ENCODE results near the gene KRT84.
"Not testable (repeated sequence)": the region's sequence is repeated elsewhere in the genome, so short reads cannot be mapped to it uniquely, and the experiment has no call there.

Gene KRT84

DNA sequence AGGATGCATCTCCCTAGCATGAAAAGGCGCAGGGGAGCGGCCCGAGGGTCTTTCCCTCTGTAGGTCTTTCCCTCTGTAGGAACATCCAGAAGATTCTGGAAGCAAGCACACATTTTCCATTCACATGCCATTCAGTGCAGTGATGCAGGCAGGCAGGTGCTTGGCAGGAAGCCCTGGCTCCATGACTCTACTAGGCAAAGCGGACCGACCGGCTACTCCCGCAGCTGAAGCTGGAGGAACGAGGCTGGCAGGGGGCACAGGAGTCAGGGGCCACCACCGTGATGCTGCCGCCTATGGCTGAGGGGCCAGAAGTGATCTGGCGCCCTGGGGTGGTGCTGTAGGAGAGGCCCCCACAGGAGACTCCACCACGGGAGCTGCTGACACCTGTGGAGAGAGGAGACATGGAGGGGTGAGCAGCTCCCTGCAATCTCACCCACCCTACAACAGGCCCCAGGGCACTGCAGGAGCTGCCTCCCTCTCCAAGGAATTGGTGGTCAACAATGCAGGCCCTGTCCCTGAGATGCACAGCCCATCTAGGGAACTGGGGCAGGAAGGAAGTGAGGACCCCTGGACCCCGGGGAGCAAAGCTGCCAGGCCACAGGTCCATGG is 24.7 kb downstream of the KRT84 start:
- no peak for DNase-seq (ENCODE audit: low read depth in 2 of 2)

DNA sequence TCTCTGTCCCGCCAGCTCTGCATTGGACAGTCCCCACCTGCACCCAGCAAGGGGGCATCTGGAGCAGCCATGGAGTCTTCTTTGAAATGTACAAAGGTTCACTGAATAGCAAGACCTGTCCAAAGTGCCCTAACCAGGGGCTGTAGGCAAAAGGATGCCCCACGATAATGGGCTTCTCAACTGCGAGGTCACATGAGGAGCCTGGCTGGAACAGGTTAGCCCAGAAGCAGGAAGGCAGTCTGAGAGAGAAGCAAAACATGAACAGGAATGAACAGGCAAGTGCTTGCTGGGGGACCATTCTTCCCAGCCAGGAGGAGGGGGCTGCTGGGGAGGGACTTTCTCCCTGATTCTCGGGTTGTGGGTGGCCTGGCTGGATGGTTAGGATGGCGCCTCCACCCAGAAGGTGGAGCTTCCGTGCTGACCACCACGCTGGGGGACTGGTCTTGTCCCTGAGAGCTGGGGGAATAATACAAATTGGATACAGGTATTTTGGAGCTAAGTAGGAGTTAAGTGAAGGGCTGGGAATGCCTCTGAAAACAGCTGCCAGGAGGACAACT is 25.3 kb downstream of the KRT84 start:
- no peak for DNase-seq (ENCODE audit: low read depth in 2 of 2)

DNA sequence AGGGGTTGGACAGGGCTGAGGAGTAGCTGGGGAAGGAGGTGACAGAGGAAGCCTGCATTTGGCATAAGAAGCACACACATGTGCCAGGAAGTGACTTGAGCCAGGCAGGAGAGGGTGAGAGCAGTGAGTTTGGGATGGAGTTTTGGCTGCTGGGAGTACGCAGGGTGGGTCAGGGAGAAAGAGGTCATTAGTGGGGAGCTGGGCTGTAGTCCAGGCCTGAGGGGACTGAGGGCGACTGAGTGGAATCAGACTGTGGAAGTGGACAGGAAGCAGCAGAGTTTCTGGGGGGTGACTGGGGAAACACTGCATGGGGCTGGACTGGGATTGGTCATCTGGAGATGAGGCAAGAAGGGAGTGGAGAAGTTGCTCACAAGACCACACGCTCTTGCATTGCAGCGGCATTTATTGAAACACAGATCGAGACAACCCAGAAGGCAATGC is 25.8 kb downstream of the KRT84 start:
- DNase-seq (ENCODE audit: low read depth in 2 of 2) = no peak

DNA sequence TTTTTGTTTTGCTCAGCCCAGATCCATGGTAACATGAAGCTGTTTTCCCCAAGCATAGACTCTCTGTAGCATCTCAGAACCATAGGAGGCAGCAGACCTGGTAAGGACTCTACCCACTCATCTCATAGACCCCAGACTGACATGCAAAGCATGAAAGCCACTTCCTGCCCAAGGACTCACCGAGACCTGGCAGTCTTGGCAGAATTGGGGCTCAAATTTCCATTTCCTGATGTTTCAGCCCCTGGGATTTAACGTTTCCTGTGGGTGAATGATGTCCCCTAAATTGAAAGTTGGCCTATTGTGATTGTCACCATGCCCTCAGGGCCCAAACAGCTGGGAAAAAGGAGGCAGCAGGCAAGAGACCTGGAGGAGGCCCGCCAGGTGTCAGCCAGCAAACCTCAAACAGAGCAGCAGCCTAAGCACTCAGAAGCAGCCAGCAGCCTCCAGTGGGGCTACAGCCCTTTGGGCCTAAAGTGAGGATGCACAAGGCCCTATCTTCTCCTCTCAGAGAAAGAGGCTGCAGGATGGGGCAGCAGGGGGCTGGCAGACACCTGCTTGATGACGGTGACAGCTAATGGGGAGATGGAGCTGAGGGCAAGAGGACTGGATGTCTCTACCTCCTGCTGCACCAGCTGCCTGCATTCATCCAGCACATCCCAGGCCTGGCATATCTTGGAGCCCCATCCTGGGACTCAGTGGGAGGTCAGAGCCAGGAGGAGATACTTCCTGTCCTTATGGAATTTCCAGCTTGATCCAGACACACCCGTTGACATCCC is 26.7 kb downstream of the KRT84 start:
- no peak for DNase-seq (ENCODE audit: low read depth in 2 of 2)

DNA sequence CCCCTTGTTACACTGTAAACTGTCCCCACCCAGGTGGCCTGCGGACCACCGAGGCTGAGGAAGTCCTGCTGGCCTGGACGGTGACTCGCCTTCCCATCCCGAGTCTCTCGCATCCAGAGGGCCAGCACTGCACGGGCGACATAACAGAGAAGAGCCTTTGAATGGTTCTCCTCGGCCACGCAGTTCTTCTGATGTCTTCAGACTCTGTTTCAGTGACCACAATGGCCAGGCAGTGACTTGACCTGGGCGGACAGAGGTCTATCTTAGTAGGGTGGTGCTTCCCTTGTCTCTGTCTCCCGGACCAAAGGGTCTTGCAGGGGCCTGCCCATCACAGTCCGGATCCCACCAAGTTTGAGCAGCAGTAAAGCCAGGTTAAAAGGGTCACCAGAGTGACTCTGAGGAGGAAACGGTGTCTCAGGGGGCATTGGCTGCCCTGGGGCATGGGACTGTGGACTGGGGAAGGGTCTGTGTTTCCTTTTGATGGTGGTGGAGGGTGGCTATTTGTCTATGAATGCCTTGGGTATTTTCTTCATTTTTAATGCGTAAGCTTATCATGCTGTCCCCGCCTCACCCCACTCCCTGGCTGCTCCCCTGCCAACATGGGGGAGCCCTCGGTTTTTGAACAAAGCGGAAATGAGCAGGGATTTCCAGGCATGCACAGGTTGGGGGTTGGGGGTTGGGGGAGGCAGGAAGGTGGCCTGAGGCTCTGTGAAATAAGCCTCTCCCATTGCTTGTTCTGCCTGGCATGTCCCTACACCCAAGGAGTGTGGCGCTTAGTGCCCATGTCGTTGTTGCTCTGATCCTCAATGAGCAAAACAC is 28.5 kb downstream of the KRT84 start:
- DNase-seq (ENCODE audit: low read depth in 2 of 2) = no peak

DNA sequence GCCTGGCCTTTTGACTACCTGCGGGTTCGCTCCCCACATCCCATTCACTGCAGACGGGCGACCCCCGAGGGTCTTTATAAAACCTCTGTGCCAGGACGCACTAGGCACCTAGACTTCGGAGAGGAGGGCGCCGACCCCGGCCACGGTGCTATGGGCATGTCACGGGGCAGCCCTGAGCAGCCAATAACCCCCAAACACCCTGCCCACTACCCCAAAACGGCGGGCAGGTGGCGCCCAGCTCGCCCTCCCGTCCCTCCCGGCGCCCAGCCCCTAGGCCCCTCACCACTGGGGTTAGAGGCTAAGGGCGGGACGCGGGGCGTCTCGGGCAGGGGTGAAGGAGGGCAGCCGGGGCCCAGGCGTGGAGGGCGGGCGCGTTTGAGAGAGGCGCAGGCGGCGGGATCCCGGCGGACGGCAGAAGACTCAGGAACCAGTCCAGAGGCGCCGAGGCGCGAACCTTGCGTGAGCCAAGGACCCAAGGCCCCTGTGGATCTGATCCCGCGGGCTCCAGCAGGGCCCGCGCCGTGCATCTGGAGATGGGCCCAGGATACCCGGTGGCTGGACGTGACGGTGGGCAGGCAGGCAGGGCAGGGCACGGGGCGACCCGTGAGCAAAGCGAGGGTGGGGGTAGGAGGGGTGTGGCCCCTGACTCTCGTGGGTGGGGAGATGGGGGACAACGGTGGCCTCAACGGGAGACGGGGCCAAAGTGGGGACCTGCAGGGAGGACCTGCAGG is 29.3 kb downstream of the KRT84 start:
- DNase-seq (ENCODE audit: low read depth in 2 of 2) = no peak

DNA sequence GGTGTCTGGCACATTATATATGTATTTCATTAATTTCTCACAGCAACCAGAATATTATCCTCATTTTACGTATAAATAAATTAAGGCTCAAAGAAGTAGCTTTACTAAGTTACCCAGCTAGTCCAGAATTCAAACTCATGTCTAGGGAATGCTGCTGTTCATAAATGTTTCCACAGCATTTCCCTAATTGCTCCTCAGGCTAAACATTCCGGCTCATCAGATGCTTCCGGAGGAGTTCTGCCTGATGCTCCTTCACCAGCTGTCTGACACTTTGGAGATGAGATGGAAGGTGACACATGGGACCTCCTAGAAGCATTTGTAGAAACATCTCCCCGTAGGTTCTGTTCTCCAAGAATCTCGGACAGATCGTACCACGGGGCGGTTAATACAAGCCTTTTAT is 30.3 kb downstream of the KRT84 start:
- DNase-seq (ENCODE audit: low read depth in 2 of 2) = no peak

DNA sequence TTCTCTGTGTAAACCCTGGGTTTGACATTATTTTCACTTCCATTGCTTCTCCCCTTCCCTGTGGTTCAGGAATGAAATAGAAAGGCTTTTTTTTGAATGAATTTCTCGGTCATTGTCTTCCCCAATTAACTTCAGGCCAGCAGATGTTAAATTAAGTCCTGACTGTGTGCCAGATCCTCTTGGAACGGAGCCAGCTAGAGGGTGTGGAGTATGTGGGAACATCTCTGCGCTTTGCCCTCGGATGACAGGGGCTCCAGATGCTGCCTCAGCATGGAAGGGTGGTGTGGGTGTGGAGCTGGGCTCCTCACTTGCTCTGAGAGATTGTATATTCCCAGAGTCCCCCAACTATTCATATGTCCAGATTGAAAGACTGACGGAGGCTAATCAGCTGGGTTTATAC is 31.3 kb downstream of the KRT84 start:
- no peak for DNase-seq (ENCODE audit: low read depth in 2 of 2)

DNA sequence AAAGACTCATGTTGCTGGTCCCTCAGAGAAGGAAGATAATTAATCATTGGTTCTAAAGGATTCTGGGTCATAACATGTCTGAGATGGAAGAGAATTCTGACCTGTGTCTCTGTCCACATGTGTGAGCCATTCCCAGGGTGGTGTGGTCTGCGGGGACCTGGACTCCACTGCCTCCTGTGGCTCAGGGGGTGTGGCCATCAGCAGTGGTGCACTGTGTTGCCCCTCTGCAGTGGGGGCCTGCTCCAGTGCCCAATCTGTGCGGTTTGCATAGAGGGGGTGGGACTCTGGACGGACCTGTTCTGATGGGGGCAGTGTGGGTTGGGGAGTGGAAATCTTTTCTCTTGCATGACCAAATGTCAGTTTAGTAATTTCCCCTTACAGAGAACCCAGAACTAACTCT is 31.7 kb downstream of the KRT84 start:
- DNase-seq (ENCODE audit: low read depth in 2 of 2) = no peak

DNA sequence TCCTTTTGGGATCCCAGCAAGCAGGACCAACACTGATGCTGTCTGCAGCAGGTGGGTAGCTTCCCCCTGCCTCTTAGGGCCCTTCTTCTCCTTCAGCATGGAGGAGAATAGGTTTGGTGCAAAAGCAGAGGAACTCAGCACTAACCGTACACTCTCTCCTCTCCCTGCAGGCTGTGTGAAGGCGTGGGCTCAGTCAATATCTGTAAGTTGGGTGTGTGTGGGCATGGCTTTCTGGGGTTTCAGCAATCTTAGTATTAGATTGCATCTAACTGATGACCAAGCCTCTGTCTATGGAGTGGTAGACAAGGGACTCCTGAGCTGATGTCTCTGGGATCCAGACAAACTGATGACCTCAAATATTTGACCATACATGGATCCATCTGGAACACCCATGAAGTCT is 32.5 kb downstream of the KRT84 start:
- no peak for DNase-seq (ENCODE audit: low read depth in 2 of 2)

DNA sequence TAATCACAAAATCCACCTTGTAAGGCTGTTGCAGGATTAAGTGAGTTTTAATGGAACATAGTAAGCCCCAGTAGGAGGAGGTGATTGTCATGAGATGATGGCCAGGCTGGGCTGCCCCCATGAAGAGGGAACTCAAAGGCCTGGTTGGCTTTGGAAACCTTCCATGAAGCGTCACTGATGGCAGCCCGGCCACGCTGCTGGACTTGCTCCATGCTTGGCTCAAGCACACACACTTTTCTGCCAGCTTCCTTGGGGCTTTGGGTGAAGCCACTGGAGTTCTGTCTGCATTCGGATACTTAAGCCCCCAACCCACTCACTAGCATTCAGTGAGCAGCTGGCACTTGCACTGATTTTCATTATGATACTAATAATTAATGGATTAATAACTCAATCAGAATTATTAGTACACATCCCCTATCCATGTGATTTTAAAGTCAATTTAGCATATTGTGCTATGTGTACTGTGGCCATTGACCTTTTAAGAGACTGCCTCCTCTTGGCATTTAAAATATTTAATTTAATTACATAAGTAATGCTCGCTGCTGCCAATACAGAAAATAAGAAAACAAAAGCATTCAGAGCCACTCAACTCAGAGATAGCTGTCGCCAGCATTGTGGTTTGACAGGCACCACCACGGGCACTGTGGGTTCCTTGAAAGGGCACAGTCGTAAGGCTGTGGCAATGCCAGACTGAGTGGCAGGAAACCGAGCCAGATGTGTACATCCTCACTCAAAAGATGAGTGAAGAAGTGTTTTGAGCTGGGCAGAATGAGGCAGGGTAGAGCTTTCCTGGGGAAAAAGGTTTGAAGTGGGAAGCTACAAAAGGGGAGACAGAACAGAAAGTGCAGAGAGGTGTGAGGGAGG is 34.0 kb downstream of the KRT84 start:
- DNase-seq (ENCODE audit: low read depth in 2 of 2) = no peak

DNA sequence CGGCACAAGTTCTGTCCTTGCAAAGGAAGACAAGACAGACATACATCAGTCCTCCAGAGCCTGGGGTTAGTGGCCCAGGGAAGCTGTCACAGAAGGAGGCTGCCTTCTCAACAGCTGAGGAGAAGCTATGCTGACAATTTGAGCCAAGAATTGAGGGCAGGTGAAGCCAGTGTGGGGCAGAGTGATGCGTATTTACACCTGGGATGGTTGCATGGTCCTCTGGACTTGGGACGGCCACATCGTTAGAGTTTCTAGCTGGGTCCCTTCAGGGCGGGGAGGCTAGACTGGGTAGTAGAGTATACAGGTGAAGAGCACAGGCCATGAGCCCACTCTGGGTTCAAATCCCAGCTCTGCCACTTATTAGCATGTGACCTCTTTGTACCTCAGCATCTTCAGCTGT is 34.7 kb downstream of the KRT84 start:
- no peak for DNase-seq (ENCODE audit: low read depth in 2 of 2)

DNA sequence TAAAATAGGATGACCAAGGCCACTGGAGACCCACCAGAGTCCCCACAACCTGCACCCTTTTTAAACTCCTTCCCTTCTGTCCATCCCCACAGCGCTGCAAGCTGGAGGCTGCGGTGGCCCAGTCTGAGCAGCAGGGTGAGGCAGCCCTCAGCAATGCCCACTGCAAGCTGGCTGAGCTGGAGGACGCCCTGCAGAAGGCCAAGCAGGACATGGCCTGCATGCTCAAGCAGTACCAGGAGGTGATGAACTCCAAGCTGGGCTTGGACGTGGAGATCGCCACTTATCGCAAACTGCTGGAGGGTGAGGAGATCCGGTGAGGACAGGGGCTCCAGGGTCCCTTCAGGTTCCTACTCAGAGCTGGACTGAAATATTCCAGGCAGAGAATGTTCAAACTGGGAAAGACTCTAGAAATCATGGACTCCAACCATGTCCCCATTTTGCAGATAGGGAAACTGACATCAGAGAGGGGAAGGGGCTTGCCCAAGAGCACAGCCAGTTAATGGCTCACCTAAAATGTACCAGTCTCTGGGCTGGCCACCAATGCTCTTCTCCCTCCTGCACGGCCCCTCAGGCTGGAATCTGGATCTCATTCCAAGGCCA is 35.3 kb downstream of the KRT84 start:
- DNase-seq (ENCODE audit: low read depth in 2 of 2) = no peak

DNA sequence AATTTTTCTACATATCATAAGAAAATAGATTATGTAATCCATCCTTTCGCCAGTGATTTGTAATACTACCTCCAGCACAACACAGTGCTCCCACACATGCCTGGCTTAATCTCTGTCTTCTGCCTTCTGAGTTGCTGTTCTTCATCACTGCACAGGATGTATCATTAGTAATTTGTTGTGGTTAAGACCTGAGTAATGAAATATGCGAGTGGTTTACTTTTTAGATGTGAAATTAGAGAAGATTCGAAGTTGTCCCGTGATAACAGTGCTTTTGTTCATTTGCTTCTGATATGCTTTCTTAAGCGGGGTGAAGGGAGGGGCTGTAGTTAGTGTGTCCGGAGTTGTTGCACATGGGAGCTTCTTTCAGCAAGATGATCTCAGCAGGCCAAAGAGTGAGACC is 36.3 kb downstream of the KRT84 start:
- no peak for DNase-seq (ENCODE audit: low read depth in 2 of 2)

DNA sequence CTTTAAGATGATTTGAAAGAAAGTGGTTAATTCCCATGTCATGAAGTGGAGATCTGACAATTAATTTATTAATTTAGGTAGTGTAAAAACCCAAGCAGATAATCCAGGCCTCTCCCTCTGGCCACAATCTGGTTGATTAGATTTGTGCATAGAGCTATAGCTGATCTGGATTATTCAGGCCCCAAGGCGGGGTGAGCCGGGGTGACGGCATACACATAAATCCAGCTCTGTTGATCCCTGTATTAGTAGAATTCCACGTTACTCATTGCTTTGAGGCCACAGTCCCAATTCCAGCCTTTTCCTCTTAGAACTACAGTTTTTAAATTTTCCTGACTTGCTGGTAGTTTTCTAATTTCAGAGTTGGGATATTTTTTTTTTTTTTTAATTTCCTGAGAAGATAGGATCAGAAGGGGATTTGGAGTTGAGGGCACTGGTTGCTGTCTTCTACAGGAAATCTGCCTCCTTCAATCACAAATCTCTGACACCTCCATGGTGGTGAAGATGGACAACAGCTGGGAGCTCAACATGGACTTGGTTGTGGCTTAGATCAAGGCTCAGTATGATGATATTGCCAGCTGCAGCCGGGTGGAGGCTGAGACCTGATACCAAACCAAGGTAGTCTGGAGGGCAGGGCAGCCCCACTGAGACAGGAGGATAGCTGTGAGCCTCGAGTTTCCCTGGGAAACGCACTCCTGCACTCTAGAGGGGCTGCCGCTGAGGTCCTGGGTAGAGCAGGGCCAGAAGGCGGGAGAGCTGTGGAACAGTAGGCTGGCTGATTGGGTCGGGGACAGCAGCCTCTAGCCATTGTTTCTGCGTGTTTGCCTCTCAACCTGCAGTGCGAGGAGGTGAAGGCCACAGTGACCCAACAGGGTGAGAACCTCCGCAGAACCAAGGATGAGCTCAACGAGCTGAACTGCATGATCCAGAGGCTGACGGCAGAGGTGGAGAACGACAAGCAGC is 37.6 kb downstream of the KRT84 start:
- DNase-seq (ENCODE audit: low read depth in 2 of 2) = no peak

DNA sequence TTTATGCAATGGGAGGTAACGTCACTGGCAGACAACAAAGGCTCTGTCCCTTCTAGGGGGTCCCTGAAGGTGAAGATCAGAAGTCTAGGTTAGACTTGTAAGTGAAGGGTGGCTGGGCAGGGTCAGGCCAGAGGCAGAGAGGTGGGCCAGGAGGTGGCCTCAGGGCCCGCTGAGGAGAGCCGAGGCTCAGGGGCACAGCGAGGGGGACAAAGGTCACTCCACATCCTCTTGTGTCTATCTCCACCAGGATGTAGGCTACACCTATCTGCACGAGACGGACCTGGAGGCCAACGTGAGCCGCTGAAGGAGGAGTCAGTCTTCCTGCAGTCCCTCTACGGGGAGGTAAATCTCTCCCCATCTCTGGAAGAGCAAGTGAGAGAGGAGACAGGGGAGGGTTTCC is 38.4 kb downstream of the KRT84 start:
- no peak for DNase-seq (ENCODE audit: low read depth in 2 of 2)

DNA sequence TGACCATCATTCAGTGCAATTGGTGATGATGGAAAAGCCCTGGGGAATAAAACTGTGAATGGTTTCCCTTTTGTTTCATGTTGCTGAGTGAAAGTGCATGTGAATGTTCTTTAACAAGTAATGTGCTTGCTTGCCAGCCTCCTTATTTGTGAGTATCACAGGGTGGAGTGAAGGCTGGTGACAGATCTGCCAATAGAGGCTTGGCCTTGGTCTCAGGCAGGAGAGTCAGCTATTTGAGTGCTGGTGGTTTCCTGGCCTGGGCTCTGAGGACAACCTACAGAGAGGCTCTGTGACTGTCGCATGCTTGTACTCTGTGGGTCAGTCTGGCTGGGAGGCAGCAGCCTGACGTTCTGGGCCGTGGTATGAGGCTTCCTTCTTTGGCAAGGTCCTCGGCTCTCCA is 38.9 kb downstream of the KRT84 start:
- no peak for DNase-seq (ENCODE audit: low read depth in 2 of 2)

DNA sequence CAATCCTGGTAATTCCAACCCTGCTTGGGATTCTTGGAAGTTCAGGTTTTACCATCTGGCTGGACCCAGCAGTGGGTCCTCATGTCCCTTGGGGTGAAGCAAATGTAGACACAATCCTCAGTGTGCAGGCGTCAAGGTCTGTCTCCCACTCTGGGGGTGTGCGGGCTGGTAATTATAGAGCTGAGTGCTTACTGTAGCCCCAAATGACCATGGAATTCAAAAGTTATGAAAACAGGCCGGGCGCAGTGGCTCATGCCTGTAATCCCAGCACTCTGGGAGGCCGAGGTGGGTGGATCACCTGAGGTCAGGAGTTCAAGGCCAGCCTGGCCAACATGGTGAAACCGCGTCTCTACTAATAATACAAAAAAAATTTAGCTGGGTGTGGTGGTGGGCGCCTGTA is 40.4 kb downstream of the KRT84 start:
- DNase-seq (ENCODE audit: low read depth in 2 of 2) = not testable (repeated sequence)

DNA sequence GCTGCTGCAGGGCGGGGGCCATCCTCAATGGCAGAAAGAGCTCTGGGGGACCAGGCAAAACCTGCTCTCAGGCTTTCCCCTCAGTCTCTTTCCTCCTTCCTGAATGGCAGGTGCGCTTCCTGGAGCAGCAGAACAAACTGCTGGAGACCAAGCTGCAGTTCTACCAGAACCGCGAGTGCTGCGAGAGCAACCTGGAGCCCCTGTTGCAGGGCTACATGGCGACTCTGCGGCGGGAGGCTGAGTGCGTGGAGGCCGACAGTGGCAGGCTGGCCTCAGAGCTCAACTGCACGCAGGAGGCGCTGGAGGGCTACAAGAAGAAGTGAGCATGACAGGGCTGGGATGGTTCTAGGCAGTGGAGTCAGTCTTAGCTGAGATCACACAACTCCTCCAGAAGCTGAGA is 41.3 kb downstream of the KRT84 start:
- no peak for DNase-seq (ENCODE audit: low read depth in 2 of 2)

All from stimulated activated CD4-positive, alpha-beta T cell treated with anti-CD3 and anti-CD28 coated beads, Interleukin-1b, Interleukin-23, amount 100 ng/mL, for 1 hour (primary cell).